ENCODE measurements around the gene ATP1A1.

The ATP1A1 gene

GRCh38 chr1:116373431-116374352, 648 bp downstream of the ATP1A1 start:
- DNase-seq: peak; percentile 52

- peak; percentile 3 for DNase-seq
Measured at GRCh38 chr1:116374353-116375147, 1.5 kb downstream of the ATP1A1 start.

GRCh38 chr1:116375148-116375886, 2.3 kb downstream of the ATP1A1 start:
- DNase-seq: no peak

- peak; percentile 11 for DNase-seq
Measured at GRCh38 chr1:116375887-116376728, 3.1 kb downstream of the ATP1A1 start.

- DNase-seq: no peak
Measured at GRCh38 chr1:116376729-116377086, 3.7 kb downstream of the ATP1A1 start.

GRCh38 chr1:116377541-116378529, 4.8 kb downstream of the ATP1A1 start:
- peak; percentile 11 for DNase-seq

GRCh38 chr1:116379057-116379630, 6.1 kb downstream of the ATP1A1 start:
- no peak for DNase-seq

- DNase-seq: no peak
Measured at GRCh38 chr1:116379674-116380498, 6.8 kb downstream of the ATP1A1 start.

- no peak for DNase-seq
Measured at GRCh38 chr1:116380499-116381242, 7.6 kb downstream of the ATP1A1 start.

- DNase-seq: no peak
Measured at GRCh38 chr1:116382321-116382720, 9.3 kb downstream of the ATP1A1 start.

- DNase-seq: no peak
Measured at GRCh38 chr1:116382857-116383483, 9.9 kb downstream of the ATP1A1 start.

GRCh38 chr1:116386042-116386441, 13.0 kb downstream of the ATP1A1 start:
- DNase-seq: no peak

GRCh38 chr1:116387551-116387950, 14.5 kb downstream of the ATP1A1 start:
- DNase-seq: no peak

GRCh38 chr1:116388122-116388521, 15.1 kb downstream of the ATP1A1 start:
- no peak for DNase-seq

GRCh38 chr1:116389013-116389412, 16.0 kb downstream of the ATP1A1 start:
- DNase-seq: no peak

- no peak for DNase-seq
Measured at GRCh38 chr1:116389686-116390085, 16.6 kb downstream of the ATP1A1 start.

GRCh38 chr1:116390195-116390594, 17.2 kb downstream of the ATP1A1 start:
- peak; percentile 51 for DNase-seq

GRCh38 chr1:116391185-116391584, 18.1 kb downstream of the ATP1A1 start:
- DNase-seq: no peak
